Psoas muscle (tissue), 8 donors: ENCODE measurements around the gene SPEG. TPM values are rescaled to one million over a fixed set of nuclear protein-coding genes. Genes with fewer than 3 reads are reported as not detected.

Experiments used
- ATAC-seq, 4 donors: fragments of 200-7000 bp; cut with Tn5 transposase; one replicate each; pipeline ENCODE4 v1.9.1; 2020; ENCODE audit warnings: moderate library complexity in 3 of 4, mild to moderate bottlenecking in 2 of 4
- DNase-seq, 2 donors: peaks; one replicate each; pipeline ENCODE4 v3.0.0-alpha.2; 2020
- H3K27ac ChIP-seq: fragments of 200-600 bp; one replicate; pipeline ENCODE4 v1.8.0; 2022
- H3K27me3 ChIP-seq, 3 donors: fragments of 200-600 bp in 1 of 3; one replicate each; pipeline versions ENCODE4 v1.6.1 to v1.8.0; 2013 to 2022; ENCODE audit warnings: low read length in 2 of 3, mild to moderate bottlenecking in 2 of 3, moderate library complexity in 1 of 3; ENCODE audit not compliant: insufficient read depth in 3 of 3
- H3K36me3 ChIP-seq, 2 donors: fragments of 200-600 bp in 1 of 2; one replicate each; pipeline versions ENCODE4 v1.6.1 to v1.8.0; 2013 to 2022; ENCODE audit warnings: low read depth in 1 of 2, mild to moderate bottlenecking in 1 of 2, moderate library complexity in 1 of 2; ENCODE audit not compliant: insufficient read depth in 1 of 2
- H3K4me1 ChIP-seq: fragments of 200-600 bp; one replicate; pipeline ENCODE4 v1.8.0; 2022
- H3K4me3 ChIP-seq: fragments of 200-600 bp; one replicate; pipeline ENCODE4 v1.8.0; 2022; ENCODE audit warnings: mild to moderate bottlenecking
- H3K9me3 ChIP-seq: fragments of 200-600 bp; one replicate; pipeline ENCODE4 v1.8.0; 2022
- WGBS, 3 donors: extraction: QIAGEN DNeasy Blood & Tissue Kit; methylation state at CpG; one replicate each; pipeline versions ENCODE4 v1.1.6 to v1.1.7; 2013; 5-methylcytosine and 5-hydroxymethylcytosine counted together
- intact Hi-C, 2 donors: fragments of 100-400 bp; cut with DNase I; formaldehyde crosslinking; loops; one replicate each; pipeline versions ENCODE4 v1.11.0 to v1.14.2; 2022
- polyA plus RNA-seq, 3 donors: library from polyadenylated mRNA; stranded (reverse); fragments of 200-250 nt; gene quantifications; one replicate each; pipeline ENCODE4 v1.2.3, GENCODE V29; 2013
- total RNA-seq, 4 donors: library from RNA; stranded (reverse); fragmentation: NEBNext Ultra II Directional in 2 of 4; extraction: Animal tissue kit (Norgen Biotek cat#: 25700) in 2 of 4; gene quantifications; one replicate each; pipeline versions ENCODE4 v1.2.1 to v1.2.4, GENCODE V29; 2021 to 2023
- TF ChIP-seq, protein P1 (sequence below): fragments of 200-600 bp; IDR thresholded peaks from one replicate; pipeline ENCODE4 v1.8.0; 2022; ENCODE audit warnings: antibody characterized with exemption
- donor health status: healthy with polysubstance abuse.
- donor health status: DM: no; HTN: no; CAD: no; lungs with moderate emphysema.
- donor health status: Bipolar disorder and iron deficiency.
- donor health status: healthy.
- donor health status: DM: yes; HTN: yes; CAD: no.
- donor health status: DM: no; HTN: no; CAD: no.
- donor health status: DM: no; HTN: no; CAD: no.
- donor health status: DM: yes; HTN: yes; CAD: no.

The SPEG gene
- total and polyA plus RNA-seq, 7 donors: 34.8 to 419 (median 239) TPM

DNA sequence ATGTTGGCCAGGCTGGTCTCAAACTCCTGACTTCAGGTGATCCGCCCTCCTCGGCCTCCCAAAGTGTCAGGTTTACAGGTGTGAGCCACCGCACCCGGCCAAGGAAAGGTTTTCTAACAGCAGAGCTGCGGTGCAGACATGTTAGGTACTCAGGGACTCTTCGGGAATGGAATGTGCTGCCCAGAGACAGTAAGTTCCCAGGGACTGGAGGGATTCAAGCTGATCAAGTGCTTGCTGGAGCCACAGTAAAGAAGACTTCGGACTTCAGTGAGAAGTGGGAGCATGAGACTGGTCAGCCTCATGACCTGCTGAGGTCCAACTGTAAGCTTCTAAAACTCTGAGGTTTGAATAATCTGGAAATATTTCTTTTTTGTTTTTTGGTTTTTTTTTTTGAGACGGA is 24.3 kb upstream of the SPEG start:
- H3K4me1 ChIP-seq: peaks cover 42% of the 10 kb centered on the region
- no peaks in the 10 kb centered on the region for H3K27me3 ChIP-seq
- H3K27ac ChIP-seq: peak overlapping the region; percentile 30
- WGBS, 3 donors: 63 to 86% (median 80%) methylated on average over 8 of the region's 8 CpGs
- no peak for ATAC-seq
- no peak for DNase-seq
- H3K4me3 ChIP-seq: no peak overlapping the region
- intact Hi-C loops: no loop called here
- TF ChIP-seq, protein P1, sequence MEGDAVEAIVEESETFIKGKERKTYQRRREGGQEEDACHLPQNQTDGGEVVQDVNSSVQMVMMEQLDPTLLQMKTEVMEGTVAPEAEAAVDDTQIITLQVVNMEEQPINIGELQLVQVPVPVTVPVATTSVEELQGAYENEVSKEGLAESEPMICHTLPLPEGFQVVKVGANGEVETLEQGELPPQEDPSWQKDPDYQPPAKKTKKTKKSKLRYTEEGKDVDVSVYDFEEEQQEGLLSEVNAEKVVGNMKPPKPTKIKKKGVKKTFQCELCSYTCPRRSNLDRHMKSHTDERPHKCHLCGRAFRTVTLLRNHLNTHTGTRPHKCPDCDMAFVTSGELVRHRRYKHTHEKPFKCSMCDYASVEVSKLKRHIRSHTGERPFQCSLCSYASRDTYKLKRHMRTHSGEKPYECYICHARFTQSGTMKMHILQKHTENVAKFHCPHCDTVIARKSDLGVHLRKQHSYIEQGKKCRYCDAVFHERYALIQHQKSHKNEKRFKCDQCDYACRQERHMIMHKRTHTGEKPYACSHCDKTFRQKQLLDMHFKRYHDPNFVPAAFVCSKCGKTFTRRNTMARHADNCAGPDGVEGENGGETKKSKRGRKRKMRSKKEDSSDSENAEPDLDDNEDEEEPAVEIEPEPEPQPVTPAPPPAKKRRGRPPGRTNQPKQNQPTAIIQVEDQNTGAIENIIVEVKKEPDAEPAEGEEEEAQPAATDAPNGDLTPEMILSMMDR: no peak
- no peaks in the 10 kb centered on the region for H3K36me3 ChIP-seq
- no peaks in the 10 kb centered on the region for H3K9me3 ChIP-seq

DNA sequence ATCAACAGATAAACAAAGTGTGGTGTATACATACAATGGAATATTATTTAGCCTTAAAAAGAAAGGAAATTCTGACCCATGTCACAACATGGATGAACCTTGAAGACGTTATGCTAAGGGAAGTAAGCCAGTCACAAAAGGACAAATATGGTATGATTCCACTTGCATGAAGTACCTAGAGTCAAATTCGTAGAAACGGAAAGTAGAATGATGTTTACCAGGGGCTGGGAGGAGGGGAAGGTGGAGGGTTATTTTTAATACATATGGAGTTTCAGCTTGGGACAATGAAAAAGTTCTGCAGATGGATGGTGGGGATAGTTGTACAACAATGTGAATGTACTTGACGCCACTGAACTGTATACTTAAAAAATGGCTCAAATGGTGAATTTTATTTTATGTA is 19.8 kb upstream of the SPEG start:
- intact Hi-C loops: no loop called here
- Histone ChIP-seq H3K27ac (peak overlapping the region; percentile 99), H3K27me3 (no peaks in the 10 kb centered on the region), H3K9me3 (no peaks in the 10 kb centered on the region), H3K4me1 (peaks cover 31% of the 10 kb centered on the region), H3K36me3 (peaks cover 0 to 9% of the 10 kb centered on the region in 2 donors), H3K4me3 (no peak overlapping the region)
- 35 to 53% (median 41%) methylated on average over 4 of the region's 4 CpGs for WGBS, 3 donors
- TF ChIP-seq, protein P1: no peak
- ATAC-seq (no peak), DNase-seq (no peak)

DNA sequence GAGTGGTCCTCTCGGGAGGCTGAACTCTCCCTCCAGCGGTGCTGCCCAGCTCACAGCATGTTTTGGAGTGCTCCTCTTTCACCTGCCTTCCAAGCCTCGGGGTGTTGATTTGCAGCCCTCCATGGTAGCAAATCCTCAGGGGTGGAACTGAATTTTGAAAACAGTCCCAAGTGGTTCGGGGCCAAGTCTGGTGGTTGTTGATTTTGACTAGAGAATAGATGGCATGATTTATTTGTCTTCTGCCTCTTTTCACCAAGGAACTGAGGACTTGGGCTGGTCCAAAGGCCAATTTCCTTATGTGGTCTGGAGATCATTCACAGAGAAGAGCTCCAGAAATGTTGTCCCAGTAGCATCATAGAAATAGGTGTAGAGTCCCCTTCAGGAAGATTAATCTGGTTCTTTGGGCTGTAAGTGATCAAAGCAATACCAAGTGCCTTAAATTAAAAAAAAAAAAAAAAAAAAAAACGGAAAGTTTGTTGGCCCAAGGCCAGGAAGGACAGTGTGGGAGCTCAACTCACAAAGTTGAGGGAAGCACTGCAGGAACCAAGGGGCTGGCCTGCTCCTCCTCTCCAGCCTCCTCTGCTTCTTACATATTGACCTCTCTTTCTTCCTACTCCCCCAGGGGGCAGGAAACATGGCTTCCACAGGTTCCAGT is 18.9 kb upstream of the SPEG start:
- TF ChIP-seq, protein P1: no peak
- ATAC-seq (no peak), DNase-seq (no peak)
- Histone ChIP-seq H3K4me3 (no peak overlapping the region), H3K27ac (peak overlapping the region; percentile 99), H3K4me1 (peaks cover 31% of the 10 kb centered on the region), H3K9me3 (no peaks in the 10 kb centered on the region), H3K27me3 (no peaks in the 10 kb centered on the region), H3K36me3 (peaks cover 0 to 17% of the 10 kb centered on the region in 2 donors)
- intact Hi-C loops: no loop called here
- WGBS, 3 donors: 20 to 32% (median 23%) methylated on average over 5 of the region's 5 CpGs

DNA sequence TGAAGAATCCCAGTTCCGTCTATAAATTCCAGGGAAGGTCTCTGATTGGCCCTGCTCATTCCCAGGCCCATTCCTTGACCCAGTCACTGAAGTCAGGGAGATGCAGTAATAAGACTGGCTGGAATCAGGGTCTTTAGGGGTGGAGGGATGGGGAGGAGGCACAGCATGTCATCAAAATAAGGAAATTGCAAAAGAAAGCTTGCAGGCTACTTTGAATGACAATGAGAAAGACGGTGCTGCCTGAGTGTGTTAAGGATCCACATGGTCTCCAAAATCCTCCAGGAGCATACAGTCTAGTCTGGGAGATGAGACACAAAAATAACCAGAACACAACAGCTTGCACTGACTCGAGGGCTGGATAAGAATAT is 18.4 kb upstream of the SPEG start:
- peaks cover 0 to 23% of the 10 kb centered on the region in 2 donors for H3K36me3 ChIP-seq
- ATAC-seq (no peak), DNase-seq (no peak)
- H3K4me1 ChIP-seq: peaks cover 31% of the 10 kb centered on the region
- H3K4me3 ChIP-seq: no peak overlapping the region
- no peaks in the 10 kb centered on the region for H3K27me3 ChIP-seq
- H3K27ac ChIP-seq: peak overlapping the region; percentile 99
- intact Hi-C loops: no loop called here
- H3K9me3 ChIP-seq: no peaks in the 10 kb centered on the region
- WGBS, 3 donors: 17 to 38% (median 29%) methylated on average over 3 of the region's 3 CpGs
- TF ChIP-seq, protein P1: no peak

DNA sequence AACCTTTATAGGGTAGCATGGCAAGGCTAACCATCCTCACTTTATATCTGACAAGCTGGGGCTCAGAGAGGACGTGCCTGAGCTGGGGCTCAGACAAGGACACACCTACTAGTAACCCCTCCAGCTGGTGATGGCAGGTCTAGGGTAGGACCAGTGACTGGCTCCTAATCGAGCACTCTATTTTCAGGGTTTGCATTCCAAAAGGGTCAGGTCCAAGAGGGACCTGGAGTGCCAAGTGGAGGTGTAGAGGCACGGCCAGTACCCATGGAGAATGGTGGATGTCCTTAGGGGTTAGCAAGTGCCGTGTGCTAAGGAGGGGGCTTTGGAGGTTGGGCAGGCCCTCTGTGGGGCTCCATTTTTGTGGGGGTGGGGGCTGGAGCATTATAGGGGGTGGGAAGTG is 17.7 kb upstream of the SPEG start:
- ATAC-seq: peak in 3 of 4 donors; percentile 0 to 16 (median 0)
- WGBS, 3 donors: 16 to 47% (median 30%) methylated on average over 4 of the region's 4 CpGs
- Histone ChIP-seq H3K4me1 (peaks cover 31% of the 10 kb centered on the region), H3K27me3 (no peaks in the 10 kb centered on the region), H3K9me3 (no peaks in the 10 kb centered on the region), H3K4me3 (peak overlapping the region; percentile 24), H3K36me3 (peaks cover 0 to 30% of the 10 kb centered on the region in 2 donors), H3K27ac (peak overlapping the region; percentile 99)
- TF ChIP-seq, protein P1: no peak
- no peak for DNase-seq
- intact Hi-C loops: no loop called here
